NCI-H748 (cell line): Measurements from ENCODE around the gene ZG16.

Experiments
- DNase-seq: peaks from one replicate; lab custom pipeline; 2025; ENCODE audit not compliant: unreplicated experiment; lab: John Stamatoyannopoulos, UW

ZG16 gene

GRCh38 chr16:29807426-29808218, 29.6 kb downstream of the ZG16 start:
- peak; percentile 87 for DNase-seq

- no peak for DNase-seq
Observed at GRCh38 chr16:29808219-29808900, 30.3 kb downstream of the ZG16 start.

- DNase-seq: no peak
Observed at GRCh38 chr16:29809031-29809747, 31.1 kb downstream of the ZG16 start.

- peak; percentile 16 for DNase-seq
Observed at GRCh38 chr16:29809850-29810698, 32.0 kb downstream of the ZG16 start.

- no peak for DNase-seq
Observed at GRCh38 chr16:29810699-29811169, 32.7 kb downstream of the ZG16 start.

GRCh38 chr16:29811170-29811895, 33.3 kb downstream of the ZG16 start:
- DNase-seq: peak; percentile 92

- peak; percentile 78 for DNase-seq
Observed at GRCh38 chr16:29811896-29812665, 34.0 kb downstream of the ZG16 start, which contains the start of gene PRRT2. PRRT2 (plus strand) TSS chr16:29812193; CDS start chr16:29813055, 862 bp downstream.

GRCh38 chr16:29812754-29813643, 34.9 kb downstream of the ZG16 start:
- DNase-seq: no peak

- no peak for DNase-seq
Observed at GRCh38 chr16:29813644-29814562, 35.8 kb downstream of the ZG16 start.

GRCh38 chr16:29814592-29814991, 36.5 kb downstream of the ZG16 start:
- DNase-seq: no peak

GRCh38 chr16:29815032-29815721, 37.1 kb downstream of the ZG16 start:
- DNase-seq: peak; percentile 74

GRCh38 chr16:29815793-29816693, 38.0 kb downstream of the ZG16 start, which contains the start of gene PAGR1:
PAGR1 (plus strand) TSS chr16:29816152; CDS start chr16:29816526, 374 bp downstream.
- peak; percentile 98 for DNase-seq

GRCh38 chr16:29816694-29817441, 38.8 kb downstream of the ZG16 start:
- peak; percentile 64 for DNase-seq

- DNase-seq: no peak
Observed at GRCh38 chr16:29818082-29818481, 40.0 kb downstream of the ZG16 start.

- DNase-seq: no peak
Observed at GRCh38 chr16:29819506-29819905, 41.5 kb downstream of the ZG16 start.
